WTC11 (cell line): ENCODE results near the gene ANKMY1. TPM values are rescaled to one million over a fixed set of nuclear protein-coding genes. Genes with fewer than 3 reads are reported as not detected.
A peak's percentile ranks its signal among the peaks of the same experiment; 100 is the strongest.

Source experiments
- ATAC-seq: fragments of 200-7000 bp; cut with Tn5 transposase; 2 replicates; pipeline ENCODE4 v1.10.0; 2021; ENCODE audit warnings: mild to moderate bottlenecking, moderate library complexity
- CTCF ChIA-PET: fragments of 300-600 bp; sonication (Branson Sonifier 250); formaldehyde crosslinking; loops from one replicate; lab custom pipeline; 2021; ENCODE audit warnings: antibody characterized with exemption; lab: Charles Lee
- POLR2A ChIA-PET: fragments of 350-600 bp; sonication (Branson Sonifier 250); formaldehyde crosslinking; loops from one replicate; lab custom pipeline; 2021; ENCODE audit warnings: antibody characterized with exemption; lab: Charles Lee
- DNase-seq: peaks from one replicate; pipeline ENCODE4 v3.0.0; 2021; ENCODE audit warnings: low spot score
- H3K27ac Mint-ChIP-seq: 2 replicates; pipeline ENCODE4 v1.8.0; 2021; ENCODE audit warnings: mixed read lengths
- H3K27me3 Mint-ChIP-seq: 2 replicates; pipeline ENCODE4 v1.8.0; 2021; ENCODE audit warnings: low read depth, mild to moderate bottlenecking, moderate library complexity, mixed read lengths
- H3K36me3 Mint-ChIP-seq: 2 replicates; pipeline ENCODE4 v1.8.0; 2021; ENCODE audit warnings: mixed read lengths
- H3K4me1 Mint-ChIP-seq: 2 replicates; pipeline ENCODE4 v1.8.0; 2022; ENCODE audit warnings: mixed read lengths
- H3K4me3 Mint-ChIP-seq: 2 replicates; pipeline ENCODE4 v1.8.0; 2021; ENCODE audit warnings: mild to moderate bottlenecking, moderate library complexity, mixed read lengths
- H3K9me3 Mint-ChIP-seq: 2 replicates; pipeline ENCODE4 v1.8.0; 2021; ENCODE audit warnings: mixed read lengths
- CBFB ChIP-seq: sonication (generic); formaldehyde crosslinking; IDR thresholded peaks from 2 replicates; pipeline ENCODE4 v1.8.1; 2022; ENCODE audit warnings: mild to moderate bottlenecking, low read depth, missing genetic modification reagents
- CREB1 ChIP-seq: sonication (generic); formaldehyde crosslinking; IDR thresholded peaks from 2 replicates; pipeline ENCODE4 v1.8.0; 2023; ENCODE audit warnings: mild to moderate bottlenecking, missing genetic modification reagents
- E2F4 ChIP-seq: sonication (generic); formaldehyde crosslinking; IDR thresholded peaks from 2 replicates; pipeline ENCODE4 v1.8.1; 2022; ENCODE audit warnings: low read depth, mild to moderate bottlenecking, moderate library complexity, missing genetic modification reagents, borderline replicate concordance
- E2F5 ChIP-seq: sonication (generic); formaldehyde crosslinking; IDR thresholded peaks from 2 replicates; pipeline ENCODE4 v1.8.1; 2022; ENCODE audit warnings: mild to moderate bottlenecking, moderate library complexity, missing genetic modification reagents
- GABPB1 ChIP-seq: sonication (generic); formaldehyde crosslinking; IDR thresholded peaks from 2 replicates; pipeline ENCODE4 v1.8.1; 2023; ENCODE audit warnings: mild to moderate bottlenecking, missing genetic modification reagents
- HMGXB4 ChIP-seq: sonication (generic); formaldehyde crosslinking; IDR thresholded peaks from 2 replicates; pipeline ENCODE4 v1.8.1; 2023; ENCODE audit warnings: mild to moderate bottlenecking, moderate library complexity, missing genetic modification reagents
- PREB ChIP-seq: sonication (generic); formaldehyde crosslinking; IDR thresholded peaks from 2 replicates; pipeline ENCODE4 v1.8.1; 2022; ENCODE audit warnings: mild to moderate bottlenecking, missing genetic modification reagents, moderate library complexity, borderline replicate concordance
- RORB ChIP-seq: fragments of 250-450 bp; sonication (Bioruptor Pico); IDR thresholded peaks from 2 replicates; pipeline ENCODE4 v1.9.0; 2021; ENCODE audit warnings: mild to moderate bottlenecking
- TCF7 ChIP-seq: sonication (generic); formaldehyde crosslinking; IDR thresholded peaks from 2 replicates; pipeline ENCODE4 v1.8.0; 2022; ENCODE audit warnings: mild to moderate bottlenecking, low read depth, missing genetic modification reagents, moderate library complexity
- USF1 ChIP-seq: sonication (generic); formaldehyde crosslinking; IDR thresholded peaks from 2 replicates; pipeline ENCODE4 v1.8.0; 2022; ENCODE audit warnings: mild to moderate bottlenecking, missing genetic modification reagents
- ZBTB43 ChIP-seq: sonication (generic); formaldehyde crosslinking; IDR thresholded peaks from 2 replicates; pipeline ENCODE4 v1.8.1; 2023; ENCODE audit warnings: mild to moderate bottlenecking, missing genetic modification reagents
- ZNF263 ChIP-seq: sonication (generic); formaldehyde crosslinking; IDR thresholded peaks from 2 replicates; pipeline ENCODE4 v1.8.1; 2022; ENCODE audit warnings: low read depth, mild to moderate bottlenecking, moderate library complexity, missing genetic modification reagents
- ZNF281 ChIP-seq: sonication (generic); formaldehyde crosslinking; IDR thresholded peaks from 2 replicates; pipeline ENCODE4 v1.8.0; 2023; ENCODE audit warnings: mild to moderate bottlenecking, missing genetic modification reagents
- total RNA-seq: library from RNA; stranded (reverse); gene quantifications from 3 replicates; pipeline ENCODE4 v1.2.3, GENCODE V29; 2021

Gene ANKMY1
- total RNA-seq, 1 experiment from 2014 or later, result 4.6 TPM

- Mint-ChIP-seq H3K27ac (no peak overlapping the region), H3K27me3 (no peaks in the 10 kb centered on the region), H3K4me3 (no peak overlapping the region), H3K4me1 (no peaks in the 10 kb centered on the region), H3K36me3 (no peaks in the 10 kb centered on the region), H3K9me3 (no peaks in the 10 kb centered on the region)
- ATAC-seq (no peak), DNase-seq (no peak)
- ChIA-PET POLR2A (no interaction called here), CTCF (no interaction called here)
- TF ChIP-seq HMGXB4 (CRISPR knock-in tag), result no peak
- no peak for TF ChIP-seq E2F4 (CRISPR knock-in tag)
- TF ChIP-seq ZNF263 (CRISPR knock-in tag), result no peak
- no peak for TF ChIP-seq TCF7 (CRISPR knock-in tag)
- TF ChIP-seq PREB (CRISPR knock-in tag), result no peak
- no peak for TF ChIP-seq USF1 (CRISPR knock-in tag)
- no peak for TF ChIP-seq RORB (CRISPR knock-in tag)
- TF ChIP-seq ZNF281, result no peak
- no peak for TF ChIP-seq CBFB
- no peak for TF ChIP-seq ZBTB43 (CRISPR knock-in tag)
- no peak for TF ChIP-seq GABPB1 (CRISPR knock-in tag)
Measured at GRCh38 chr2:240598311-240598911, 40.6 kb upstream of the ANKMY1 start.

- POLR2A ChIA-PET, result no interaction called here
- Mint-ChIP-seq H3K27ac (no peak overlapping the region), H3K27me3 (no peaks in the 10 kb centered on the region), H3K4me1 (no peaks in the 10 kb centered on the region), H3K9me3 (no peaks in the 10 kb centered on the region), H3K4me3 (no peak overlapping the region), H3K36me3 (no peaks in the 10 kb centered on the region)
- ATAC-seq (no peak), DNase-seq (peak; percentile 4)
- no peak for TF ChIP-seq E2F5 (CRISPR knock-in tag)
- TF ChIP-seq CREB1, result no peak
- no peak for TF ChIP-seq GABPB1 (CRISPR knock-in tag)
- CTCF ChIA-PET, result no interaction called here
Measured at GRCh38 chr2:240597419-240598181, 39.8 kb upstream of the ANKMY1 start.
